Measurements from ENCODE around the gene STIM1.

STIM1 gene

DNA sequence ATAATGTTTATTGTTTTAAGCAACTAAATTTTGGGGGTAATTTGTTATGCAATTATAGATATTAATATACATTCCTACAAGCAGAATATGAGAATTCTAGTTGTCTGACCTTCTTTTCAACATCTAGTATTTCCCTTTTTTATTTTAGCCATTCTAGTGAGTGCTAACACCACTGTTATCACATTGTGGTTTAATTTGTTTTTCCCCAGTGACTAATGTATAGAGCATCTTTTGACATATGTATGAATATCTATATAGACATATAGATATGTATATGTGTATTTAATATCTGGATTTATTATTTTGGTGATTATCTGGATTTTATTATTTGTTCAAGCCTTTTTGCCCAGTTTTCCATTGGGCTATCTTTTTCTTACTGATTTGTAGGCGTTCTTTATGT lies 66.6 kb downstream of the STIM1 start:
- DNase-seq = no peak

DNA sequence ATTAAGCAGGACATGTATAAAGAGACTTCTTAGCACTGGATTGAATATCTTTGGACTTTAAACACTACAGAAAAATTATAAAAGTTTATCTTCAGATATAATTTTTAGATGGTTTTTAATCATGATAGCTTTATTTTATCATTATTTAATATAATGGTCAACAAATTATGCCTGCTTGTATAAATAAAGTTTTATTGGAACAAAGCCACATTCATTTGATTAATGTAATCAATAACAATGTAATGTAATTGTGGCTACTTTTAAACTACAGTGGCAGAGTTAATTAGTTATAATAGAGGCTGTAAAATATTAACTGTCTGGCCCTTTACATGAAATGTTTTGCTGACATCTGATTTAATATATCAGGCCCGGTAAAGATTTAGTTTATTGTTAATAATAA lies 70.0 kb downstream of the STIM1 start:
- no peak for DNase-seq

GRCh38 chr11:3926458-3927095 lies 71.1 kb downstream of the STIM1 start:
- no peak for DNase-seq

GRCh38 chr11:3927129-3927796 lies 71.8 kb downstream of the STIM1 start:
- no peak for DNase-seq

DNA sequence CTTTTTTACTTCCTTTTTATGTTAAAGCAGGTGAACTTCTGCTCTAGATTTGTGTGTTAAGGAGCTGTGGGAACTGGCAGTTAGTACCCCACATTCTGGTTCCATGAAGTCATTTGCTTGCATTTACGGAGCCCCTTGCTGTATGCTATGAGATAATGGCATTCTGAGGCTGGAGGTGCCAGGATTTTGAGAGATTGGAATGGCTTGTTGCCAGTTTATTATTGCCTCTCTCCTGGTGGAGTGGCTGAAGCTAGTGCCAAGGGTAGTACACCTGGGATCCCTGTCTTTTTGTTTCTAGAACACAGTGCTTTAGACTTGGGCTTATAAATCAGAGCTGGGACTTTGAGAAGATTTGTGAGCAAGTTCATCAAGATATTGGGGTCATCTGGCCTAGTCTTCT lies 73.8 kb downstream of the STIM1 start:
- no peak for DNase-seq

DNA sequence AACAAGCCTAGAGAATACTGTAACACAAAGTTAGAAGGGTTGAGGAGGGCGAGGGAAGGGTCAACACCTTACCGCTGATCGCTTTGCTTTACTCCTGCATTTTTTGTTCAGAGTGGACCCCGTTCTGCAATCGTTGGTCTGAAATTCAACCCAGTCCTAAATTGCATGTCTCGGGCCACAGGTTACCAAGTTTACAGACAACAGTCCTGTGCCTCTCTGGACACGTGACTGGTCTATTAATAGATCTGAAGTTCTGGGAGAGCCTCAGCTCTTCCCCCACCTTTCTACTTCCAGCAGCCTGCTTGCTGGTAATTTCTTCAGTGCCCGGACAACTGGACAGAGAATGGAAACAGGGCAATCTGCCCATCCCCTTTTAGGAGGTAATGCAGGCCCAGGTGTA lies 74.2 kb downstream of the STIM1 start:
- DNase-seq = no peak

DNA sequence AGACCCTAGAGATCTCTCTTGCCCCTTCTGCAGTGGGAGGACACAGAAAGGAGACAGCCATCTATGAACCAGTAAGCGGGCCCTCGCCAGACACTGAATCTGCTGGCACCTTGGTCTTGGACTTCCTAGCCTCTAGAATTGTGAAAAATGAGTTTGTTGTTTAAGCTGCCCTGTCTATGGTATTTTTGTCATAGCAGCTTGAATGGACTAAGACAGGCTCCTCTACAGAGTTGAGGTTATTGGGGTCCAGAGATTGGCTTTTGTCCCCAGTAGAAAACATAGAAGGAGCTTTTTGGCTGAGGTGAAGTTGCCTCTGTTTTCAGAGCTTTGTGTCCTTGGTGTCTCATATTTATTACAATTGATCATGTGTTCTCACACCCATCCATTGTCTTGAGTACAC lies 77.2 kb downstream of the STIM1 start:
- DNase-seq = no peak

DNA sequence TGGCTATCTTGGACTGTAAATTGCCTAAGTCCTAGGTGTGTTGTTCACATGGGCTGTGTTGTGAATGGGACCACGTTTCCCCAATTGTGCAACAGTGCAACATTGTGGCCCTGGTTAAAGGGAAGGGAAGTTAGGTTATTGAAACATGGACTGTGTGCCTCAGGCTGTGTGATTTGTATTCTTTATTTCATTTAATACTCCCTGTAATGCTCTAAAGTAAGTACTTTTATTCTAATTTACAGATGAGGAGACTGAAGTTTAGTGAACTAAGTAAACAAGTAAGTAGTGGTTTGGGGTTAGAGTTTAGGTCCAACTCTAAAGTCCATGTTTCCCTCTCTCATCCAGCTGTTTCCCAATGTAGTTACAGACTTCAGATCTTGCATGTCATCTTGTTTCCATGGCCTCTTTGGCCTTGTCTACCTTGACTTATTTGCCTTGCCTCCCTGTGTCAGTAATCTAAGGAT lies 77.7 kb downstream of the STIM1 start:
- no peak for DNase-seq

DNA sequence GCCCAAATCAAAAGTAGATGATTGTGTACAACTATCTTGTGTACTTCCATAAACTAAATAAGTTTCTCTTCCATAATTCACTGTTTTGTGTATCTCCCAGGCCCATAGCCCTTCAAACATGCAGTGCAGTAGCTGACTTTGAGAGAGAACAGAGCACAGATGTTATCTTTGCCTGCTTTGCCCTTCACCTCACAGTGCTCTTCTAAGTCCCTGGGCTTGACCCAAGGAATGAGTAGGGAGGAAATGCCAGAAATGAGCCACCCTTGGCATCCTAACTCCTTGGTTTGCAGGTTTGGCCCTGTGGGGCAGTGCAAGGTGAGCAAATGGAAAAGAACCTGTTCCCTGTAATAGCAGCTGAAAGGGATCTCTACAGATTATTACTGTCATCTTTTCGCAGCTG lies 79.2 kb downstream of the STIM1 start:
- DNase-seq = no peak

DNA sequence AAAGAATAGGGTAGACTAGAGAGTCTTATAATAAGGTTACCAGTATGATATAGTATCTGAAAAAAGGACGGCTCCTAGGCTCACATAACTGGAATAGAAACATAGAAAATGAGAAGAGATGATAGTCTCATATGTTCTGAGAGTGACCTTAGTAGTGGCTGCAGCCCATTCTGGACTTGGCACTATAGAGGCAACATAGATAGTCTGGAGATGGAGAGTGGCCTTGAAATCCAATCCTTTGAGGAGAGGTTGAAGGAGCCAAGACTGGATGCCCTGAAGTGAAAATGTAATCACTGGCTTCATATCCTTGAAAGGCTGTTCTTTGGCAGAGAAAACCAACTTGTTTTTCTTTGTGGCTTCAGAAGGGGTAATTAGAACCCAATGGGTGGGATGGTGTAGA lies 81.1 kb downstream of the STIM1 start:
- no peak for DNase-seq

GRCh38 chr11:3939211-3939610 lies 83.7 kb downstream of the STIM1 start:
- DNase-seq = peak; percentile 90

DNA sequence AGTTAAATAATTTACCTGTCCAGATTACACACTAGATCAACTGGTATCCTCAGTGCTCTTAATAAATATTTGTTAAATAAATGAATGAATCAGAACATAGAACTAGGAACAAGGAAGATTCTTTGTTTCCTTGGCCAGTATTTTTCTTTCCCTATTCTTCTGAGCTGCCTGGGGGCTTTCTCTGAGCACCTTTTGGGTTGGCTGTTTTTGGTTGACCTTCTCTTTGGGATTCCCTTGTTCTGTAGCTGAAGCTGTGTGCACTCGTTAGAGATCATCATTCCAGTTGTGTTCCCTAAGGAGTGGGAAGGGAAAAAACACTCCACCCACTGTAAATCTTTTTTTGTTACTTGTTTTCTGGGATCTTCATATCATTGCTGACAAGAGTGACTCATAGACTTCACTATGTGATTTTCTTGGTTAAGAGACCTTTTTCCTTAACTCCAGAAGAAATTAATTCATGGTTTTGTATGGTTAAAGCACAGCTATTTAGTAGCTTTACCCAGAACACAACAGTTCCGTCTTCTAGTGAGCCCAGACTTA lies 84.3 kb downstream of the STIM1 start:
- DNase-seq = peak; percentile 76

DNA sequence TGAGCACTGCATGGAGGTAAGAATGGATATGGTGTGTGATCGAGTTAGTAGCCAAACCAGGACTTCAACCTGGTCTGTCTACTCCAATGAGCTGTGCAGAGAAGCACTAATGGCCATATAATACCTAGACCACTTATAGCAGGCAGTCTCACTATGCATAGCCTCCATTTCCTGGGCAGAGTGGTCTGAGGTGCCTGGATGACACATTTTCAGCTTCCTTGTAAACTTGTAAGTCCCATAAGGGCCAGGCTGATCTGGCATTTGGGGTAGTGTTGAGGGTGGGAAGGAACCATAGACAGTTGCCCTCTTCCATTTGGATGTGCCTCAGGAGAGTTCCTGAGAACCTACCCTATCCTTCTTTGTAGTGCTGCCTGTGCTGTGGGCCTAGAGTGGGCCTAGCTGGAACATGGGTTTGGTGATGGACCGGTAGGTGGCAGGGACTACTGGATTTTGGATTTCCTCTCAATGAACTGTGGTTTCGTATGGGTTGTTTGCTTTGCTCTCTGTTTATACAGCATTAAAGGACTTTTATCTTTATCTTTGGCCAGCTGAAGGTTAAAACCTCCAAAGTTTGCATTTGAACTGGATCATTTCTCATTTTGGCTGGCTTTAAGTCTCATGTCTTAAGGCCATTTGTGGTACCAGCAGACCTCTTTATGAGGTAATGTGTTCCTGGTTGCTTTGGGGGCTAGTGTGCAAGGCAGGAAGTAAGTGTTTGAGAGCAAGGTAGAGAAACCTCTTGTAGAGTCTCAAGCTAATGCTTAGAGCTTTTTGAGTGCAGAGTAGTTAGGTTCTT lies 86.9 kb downstream of the STIM1 start:
- DNase-seq = no peak

- no peak for DNase-seq
These were observed 87.6 kb downstream of the STIM1 start for GRCh38 chr11:3942956-3943497.

DNA sequence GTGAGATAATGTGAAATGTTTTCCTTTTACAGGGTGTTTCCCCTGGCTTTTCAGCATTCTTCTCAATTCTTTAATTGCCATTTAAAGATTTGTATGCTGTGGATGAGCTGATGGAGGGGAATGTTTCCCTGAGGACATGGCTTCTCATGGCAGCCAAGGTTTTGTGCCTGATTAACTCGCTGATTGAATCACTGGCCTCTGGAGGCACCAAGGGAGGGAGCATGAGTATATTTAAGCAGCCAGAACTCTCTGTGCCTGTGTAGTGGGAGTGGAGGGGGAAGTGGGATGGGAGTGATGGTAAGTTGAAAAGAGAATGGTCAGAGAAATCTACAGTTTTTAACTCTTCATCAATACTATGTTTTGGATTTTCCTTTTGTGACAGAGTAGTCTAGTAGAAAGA lies 88.7 kb downstream of the STIM1 start:
- DNase-seq = peak; percentile 48

DNA sequence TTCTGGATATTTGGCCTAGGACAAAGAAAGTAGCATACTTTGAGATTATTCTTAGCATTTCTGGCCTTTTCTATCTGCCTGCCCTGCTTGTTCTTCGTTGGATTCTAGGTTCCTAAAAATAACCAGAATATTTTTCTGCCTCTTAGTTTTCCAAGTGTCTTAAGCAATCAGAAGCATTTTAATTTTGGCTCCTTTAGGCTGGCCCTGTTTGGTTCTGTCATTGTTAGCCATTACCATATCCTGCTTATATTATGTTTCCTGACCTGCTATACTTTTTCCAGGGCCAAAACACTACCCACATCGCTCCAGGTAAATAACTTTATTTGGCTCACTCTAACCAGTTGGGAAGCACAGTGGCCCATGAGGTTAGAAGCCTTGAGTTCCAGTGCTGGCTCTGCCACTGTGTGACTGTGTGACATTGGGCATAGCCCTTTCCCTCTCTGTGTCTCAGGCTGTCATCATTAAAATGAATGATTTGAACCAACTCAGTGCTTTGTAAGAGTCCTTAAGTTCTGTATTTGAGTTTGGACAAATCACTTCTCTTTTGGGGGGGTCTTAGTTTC lies 91.1 kb downstream of the STIM1 start:
- no peak for DNase-seq

DNA sequence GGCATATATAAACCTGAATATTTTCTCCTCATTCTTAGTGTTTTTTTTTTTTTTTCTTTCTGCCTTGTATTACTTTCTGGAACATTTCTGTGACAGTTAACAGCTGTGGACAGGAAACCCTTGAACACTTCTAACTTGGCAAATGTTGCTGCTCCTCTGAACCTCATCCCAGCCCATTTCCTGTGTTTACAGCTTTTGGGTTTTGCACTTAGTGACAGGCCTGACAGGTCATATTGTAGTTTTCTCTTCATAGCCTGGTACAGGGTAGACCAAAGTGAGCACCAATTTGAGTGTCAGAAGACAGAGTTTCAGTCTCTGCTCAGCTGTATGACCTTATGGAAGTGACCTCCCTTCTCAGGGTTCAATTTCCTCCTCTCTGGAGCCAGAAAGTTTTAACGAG lies 91.6 kb downstream of the STIM1 start:
- peak; percentile 41 for DNase-seq

DNA sequence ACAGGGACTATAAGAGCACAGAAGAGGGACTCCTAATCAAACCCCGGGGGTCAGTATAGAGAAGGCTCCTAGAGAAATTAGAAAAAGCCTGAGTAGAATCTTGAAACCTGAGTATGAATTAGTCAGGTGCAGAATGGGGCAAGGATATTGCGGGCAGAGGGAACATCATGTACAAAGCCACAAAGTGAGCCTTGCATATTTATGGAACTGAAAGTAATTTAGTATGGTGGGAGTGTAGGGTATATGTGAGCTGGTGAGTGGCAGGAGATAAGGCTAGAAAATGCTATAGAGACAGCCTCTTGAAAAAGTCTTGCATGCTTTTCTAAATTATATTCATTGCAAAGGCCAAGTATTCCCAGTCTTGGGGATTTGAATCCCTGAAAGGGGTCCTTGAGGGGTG lies 93.7 kb downstream of the STIM1 start:
- no peak for DNase-seq

DNA sequence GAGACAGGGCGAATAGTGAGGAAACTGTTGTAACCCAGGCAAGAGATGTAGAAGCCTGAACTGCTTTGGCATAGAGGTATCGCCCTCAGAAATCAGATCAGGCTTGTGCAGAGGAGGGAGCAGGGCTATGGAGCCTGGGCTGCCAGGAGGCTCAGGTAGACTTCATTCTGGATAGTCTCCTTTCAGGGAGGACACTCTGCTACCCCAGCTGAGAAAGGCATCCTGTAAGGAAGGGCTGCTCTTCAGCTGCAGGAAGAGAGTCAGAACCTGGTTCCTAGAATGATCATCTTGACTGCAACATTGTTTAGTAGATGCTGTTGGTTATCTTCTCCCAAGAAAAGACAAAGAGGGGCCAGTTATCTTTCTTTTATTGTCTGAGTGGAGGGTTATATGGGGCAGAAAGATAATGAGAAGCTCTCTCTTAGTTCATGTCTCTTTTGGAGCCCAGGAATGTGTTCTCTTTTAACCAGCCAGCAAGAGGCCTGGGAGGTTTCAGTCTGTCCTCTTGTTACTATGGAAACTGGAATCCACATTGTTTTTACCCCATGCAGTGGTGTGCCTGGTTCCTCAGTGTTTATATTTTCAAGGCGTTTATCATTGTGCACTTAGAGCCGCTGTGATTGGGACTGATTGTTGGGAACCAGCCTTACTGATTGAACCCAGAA lies 95.7 kb downstream of the STIM1 start:
- DNase-seq = peak; percentile 45

GRCh38 chr11:3952715-3953114 lies 97.3 kb downstream of the STIM1 start:
- no peak for DNase-seq

- no peak for DNase-seq
These were observed 97.9 kb downstream of the STIM1 start for GRCh38 chr11:3953327-3953726.

- DNase-seq = peak; percentile 31
These were observed 99.2 kb downstream of the STIM1 start for GRCh38 chr11:3954448-3955298.

Measured in fibroblast of skin of right quadriceps (primary cell).